ENCODE results near the gene TMEM18. TPM values are rescaled to one million over a fixed set of nuclear protein-coding genes. Genes with fewer than 3 reads are reported as not detected.
A peak's percentile ranks its signal among the peaks of the same experiment; 100 is the strongest.

The TMEM18 gene
- total and polyA plus RNA-seq, 2 of the 13 experiments (the other 11 are each of a cell fraction or from before 2014, with no cell fraction given) = 45.9 to 49.4 TPM

DNA sequence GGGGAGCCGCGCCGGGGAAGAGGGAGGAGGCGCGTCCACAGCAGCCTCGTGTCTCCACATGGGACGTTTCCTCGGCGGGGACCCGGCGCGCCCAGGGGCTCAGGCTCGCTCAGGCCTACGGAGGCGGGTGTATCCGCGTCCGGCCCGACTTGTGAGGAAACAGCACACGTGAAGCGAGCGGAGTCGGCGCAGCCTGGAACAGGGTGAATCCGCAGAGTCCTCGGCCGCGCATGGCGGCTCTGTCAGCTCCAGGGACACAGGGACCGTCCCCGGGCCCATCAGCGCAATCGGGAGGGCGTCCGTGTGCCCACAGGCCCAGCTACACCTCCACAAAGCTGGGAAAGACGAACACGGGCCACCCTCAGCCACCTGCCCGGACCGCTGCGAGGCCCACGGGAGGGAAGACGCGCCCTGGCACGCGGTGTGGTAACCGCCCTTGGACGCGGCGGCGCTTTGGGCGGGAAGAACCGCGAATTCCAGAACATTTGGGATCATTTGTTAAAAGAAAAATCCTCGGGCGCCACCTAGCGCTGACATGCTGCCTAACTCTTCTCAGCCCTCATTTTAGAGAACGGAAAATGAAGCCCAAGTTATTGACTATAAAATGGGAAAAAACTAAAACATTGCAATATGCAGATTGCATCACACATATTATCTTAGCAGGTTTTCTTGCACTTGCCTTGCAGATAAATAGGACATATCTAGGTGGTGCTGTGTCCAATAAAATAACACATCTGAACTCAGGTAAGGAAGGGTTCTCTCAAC is 40.4 kb downstream of the TMEM18 start (continued):
- no peak for TF ChIP-seq MXD4 (CRISPR knock-in tag; IDR thresholded peaks at IDR 0.05)
- 0 out of 2 replicates have a peak, but pooled peaks have one; percentile 37 for TF ChIP-seq EED (CRISPR knock-in tag; IDR thresholded peaks at IDR 0.05)
- no peak for TF ChIP-seq SALL2 (CRISPR knock-in tag; IDR thresholded peaks at IDR 0.05)
- no peak for TF ChIP-seq ATF7 (IDR thresholded peaks at IDR 0.05)
- TF ChIP-seq ATF7 (CRISPR knock-in tag; IDR thresholded peaks at IDR 0.05) = no peak
- TF ChIP-seq ZNF501 (CRISPR knock-in tag; IDR thresholded peaks at IDR 0.05) = 0 out of 2 replicates have a peak, but pooled peaks have one; percentile 13
- peak; percentile 80 for TF ChIP-seq KDM5B (CRISPR knock-in tag; IDR thresholded peaks at IDR 0.05; ENCODE audit: borderline replicate concordance)
- no peak for TF ChIP-seq JARID2 (CRISPR knock-in tag; IDR thresholded peaks at IDR 0.05; ENCODE audit: insufficient replicate concordance)
- TF ChIP-seq, protein P1, sequence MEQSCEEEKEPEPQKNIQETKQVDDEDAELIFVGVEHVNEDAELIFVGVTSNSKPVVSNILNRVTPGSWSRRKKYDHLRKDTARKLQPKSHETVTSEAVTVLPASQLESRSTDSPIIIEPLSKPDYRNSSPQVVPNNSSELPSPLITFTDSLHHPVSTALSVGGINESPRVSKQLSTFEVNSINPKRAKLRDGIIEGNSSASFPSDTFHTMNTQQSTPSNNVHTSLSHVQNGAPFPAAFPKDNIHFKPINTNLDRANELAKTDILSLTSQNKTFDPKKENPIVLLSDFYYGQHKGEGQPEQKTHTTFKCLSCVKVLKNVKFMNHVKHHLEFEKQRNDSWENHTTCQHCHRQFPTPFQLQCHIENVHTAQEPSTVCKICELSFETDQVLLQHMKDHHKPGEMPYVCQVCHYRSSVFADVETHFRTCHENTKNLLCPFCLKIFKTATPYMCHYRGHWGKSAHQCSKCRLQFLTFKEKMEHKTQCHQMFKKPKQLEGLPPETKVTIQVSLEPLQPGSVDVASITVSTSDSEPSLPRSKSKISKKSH (CRISPR knock-in tag; IDR thresholded peaks at IDR 0.05; ENCODE audit: borderline replicate concordance) = peak; percentile 72
- peak; percentile 53 for TF ChIP-seq GABPB1 (CRISPR knock-in tag; IDR thresholded peaks at IDR 0.05)
- TF ChIP-seq, protein P2, sequence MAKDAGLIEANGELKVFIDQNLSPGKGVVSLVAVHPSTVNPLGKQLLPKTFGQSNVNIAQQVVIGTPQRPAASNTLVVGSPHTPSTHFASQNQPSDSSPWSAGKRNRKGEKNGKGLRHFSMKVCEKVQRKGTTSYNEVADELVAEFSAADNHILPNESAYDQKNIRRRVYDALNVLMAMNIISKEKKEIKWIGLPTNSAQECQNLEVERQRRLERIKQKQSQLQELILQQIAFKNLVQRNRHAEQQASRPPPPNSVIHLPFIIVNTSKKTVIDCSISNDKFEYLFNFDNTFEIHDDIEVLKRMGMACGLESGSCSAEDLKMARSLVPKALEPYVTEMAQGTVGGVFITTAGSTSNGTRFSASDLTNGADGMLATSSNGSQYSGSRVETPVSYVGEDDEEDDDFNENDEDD (CRISPR knock-in tag; IDR thresholded peaks at IDR 0.05; ENCODE audit: borderline replicate concordance) = peak; percentile 98
- TF ChIP-seq GATAD2A (CRISPR knock-in tag; IDR thresholded peaks at IDR 0.05) = no peak
- no peak for TF ChIP-seq ZNF251 (CRISPR knock-in tag; IDR thresholded peaks at IDR 0.05)
- 0 out of 2 replicates have a peak, but pooled peaks have one; percentile 24 for TF ChIP-seq ZFX (CRISPR knock-in tag; IDR thresholded peaks at IDR 0.05; ENCODE audit: low read depth)
- TF ChIP-seq, protein P3, sequence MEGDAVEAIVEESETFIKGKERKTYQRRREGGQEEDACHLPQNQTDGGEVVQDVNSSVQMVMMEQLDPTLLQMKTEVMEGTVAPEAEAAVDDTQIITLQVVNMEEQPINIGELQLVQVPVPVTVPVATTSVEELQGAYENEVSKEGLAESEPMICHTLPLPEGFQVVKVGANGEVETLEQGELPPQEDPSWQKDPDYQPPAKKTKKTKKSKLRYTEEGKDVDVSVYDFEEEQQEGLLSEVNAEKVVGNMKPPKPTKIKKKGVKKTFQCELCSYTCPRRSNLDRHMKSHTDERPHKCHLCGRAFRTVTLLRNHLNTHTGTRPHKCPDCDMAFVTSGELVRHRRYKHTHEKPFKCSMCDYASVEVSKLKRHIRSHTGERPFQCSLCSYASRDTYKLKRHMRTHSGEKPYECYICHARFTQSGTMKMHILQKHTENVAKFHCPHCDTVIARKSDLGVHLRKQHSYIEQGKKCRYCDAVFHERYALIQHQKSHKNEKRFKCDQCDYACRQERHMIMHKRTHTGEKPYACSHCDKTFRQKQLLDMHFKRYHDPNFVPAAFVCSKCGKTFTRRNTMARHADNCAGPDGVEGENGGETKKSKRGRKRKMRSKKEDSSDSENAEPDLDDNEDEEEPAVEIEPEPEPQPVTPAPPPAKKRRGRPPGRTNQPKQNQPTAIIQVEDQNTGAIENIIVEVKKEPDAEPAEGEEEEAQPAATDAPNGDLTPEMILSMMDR (CRISPR knock-in tag; IDR thresholded peaks at IDR 0.05) = peak; percentile 89
- TF ChIP-seq REPIN1 (CRISPR knock-in tag; IDR thresholded peaks at IDR 0.05; ENCODE audit: borderline replicate concordance, low read depth) = peak; percentile 65; the same call in 1 of the 2 replicates
- TF ChIP-seq SALL1 (CRISPR knock-in tag; IDR thresholded peaks at IDR 0.05) = peak; percentile 57; the same call in 1 of the 2 replicates
- peak; percentile 43; the same call in 1 of the 2 replicates for TF ChIP-seq ISL2 (CRISPR knock-in tag; IDR thresholded peaks at IDR 0.05)
- TF ChIP-seq, protein P4, sequence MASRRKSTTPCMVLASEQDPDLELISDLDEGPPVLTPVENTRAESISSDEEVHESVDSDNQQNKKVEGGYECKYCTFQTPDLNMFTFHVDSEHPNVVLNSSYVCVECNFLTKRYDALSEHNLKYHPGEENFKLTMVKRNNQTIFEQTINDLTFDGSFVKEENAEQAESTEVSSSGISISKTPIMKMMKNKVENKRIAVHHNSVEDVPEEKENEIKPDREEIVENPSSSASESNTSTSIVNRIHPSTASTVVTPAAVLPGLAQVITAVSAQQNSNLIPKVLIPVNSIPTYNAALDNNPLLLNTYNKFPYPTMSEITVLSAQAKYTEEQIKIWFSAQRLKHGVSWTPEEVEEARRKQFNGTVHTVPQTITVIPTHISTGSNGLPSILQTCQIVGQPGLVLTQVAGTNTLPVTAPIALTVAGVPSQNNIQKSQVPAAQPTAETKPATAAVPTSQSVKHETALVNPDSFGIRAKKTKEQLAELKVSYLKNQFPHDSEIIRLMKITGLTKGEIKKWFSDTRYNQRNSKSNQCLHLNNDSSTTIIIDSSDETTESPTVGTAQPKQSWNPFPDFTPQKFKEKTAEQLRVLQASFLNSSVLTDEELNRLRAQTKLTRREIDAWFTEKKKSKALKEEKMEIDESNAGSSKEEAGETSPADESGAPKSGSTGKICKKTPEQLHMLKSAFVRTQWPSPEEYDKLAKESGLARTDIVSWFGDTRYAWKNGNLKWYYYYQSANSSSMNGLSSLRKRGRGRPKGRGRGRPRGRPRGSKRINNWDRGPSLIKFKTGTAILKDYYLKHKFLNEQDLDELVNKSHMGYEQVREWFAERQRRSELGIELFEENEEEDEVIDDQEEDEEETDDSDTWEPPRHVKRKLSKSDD (CRISPR knock-in tag; IDR thresholded peaks at IDR 0.05; ENCODE audit: low read depth) = peak; percentile 68; the same call in 1 of the 2 replicates
- TF ChIP-seq NR2F1 (CRISPR knock-in tag; IDR thresholded peaks at IDR 0.05) = no peak
- TF ChIP-seq SRY (CRISPR knock-in tag; IDR thresholded peaks at IDR 0.05) = no peak
- no peak for TF ChIP-seq ZNF615 (CRISPR knock-in tag; IDR thresholded peaks at IDR 0.05; ENCODE audit: borderline replicate concordance)
- 0 out of 2 replicates have a peak, but pooled peaks have one; percentile 21 for TF ChIP-seq ZSCAN31 (CRISPR knock-in tag; IDR thresholded peaks at IDR 0.05; ENCODE audit: low read depth)

All from HepG2 (cell line).